HG03159 (cell line): Measurements from ENCODE around the gene TRABD2A.
A peak's percentile ranks its signal among the peaks of the same experiment; 100 is the strongest.
"Not testable (repeated sequence)": the region's sequence is repeated elsewhere in the genome, so short reads cannot be mapped to it uniquely, and the experiment has no call there.

Experiments
- ATAC-seq: cut with Tn5 transposase; IDR thresholded peaks from one replicate; pipeline ENCODE4 v1.9.1; 2021; ENCODE audit warnings: mild to moderate bottlenecking, moderate library complexity; ENCODE audit not compliant: unreplicated experiment

The TRABD2A gene

DNA sequence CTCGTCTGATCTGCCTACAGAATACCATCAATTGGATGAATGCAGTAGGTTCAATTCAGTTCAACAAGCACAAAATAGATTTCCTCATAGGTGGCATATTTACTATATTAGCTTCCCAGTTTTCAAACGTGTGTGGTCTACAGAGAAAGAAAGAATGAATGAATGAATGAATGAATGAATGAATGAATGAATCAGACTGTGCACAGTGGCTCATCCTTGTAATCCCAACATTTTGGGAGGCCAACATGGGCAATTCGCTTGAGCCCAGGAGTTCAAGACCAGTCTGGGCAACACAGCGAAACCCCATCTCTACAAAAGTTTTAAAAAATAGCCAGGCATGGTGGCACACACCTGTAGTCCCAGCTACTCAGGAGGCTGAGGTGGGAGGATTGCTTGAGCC, 94.9 kb downstream of the TRABD2A start:
- ATAC-seq, result no peak

DNA sequence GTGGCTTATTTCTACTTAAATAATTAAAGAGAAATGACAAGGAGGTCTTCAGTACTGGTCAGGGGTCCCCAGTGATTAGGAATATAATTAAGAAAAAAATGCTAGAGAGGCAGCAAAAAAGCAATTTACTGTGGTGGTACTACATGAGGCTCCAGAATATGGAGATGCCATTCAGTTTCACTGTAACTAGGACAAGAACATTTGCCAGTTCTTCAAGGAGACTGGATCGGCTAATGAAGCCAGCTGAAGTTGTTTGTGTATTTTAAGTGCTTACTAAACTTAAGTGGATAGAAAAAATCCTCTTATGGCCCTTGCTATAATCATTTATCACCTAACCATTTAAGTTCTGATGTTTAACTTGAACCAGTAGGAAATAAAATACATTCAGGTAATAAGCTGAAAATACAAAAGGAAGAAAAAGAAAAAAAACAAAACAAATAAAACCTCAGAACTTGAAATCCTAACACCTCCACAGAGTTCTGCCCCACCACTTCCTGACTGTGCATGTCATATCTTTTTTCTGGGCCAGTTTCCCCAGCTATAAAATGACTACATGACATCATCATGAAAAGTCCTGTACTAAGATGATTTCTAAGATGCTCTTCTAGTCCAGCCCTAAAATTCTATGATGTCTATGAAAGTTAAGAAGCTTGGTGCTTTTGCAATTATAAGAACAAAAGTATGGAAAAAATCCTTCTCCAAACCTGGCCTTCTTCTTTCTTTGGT, 98.0 kb downstream of the TRABD2A start:
- no peak for ATAC-seq

DNA sequence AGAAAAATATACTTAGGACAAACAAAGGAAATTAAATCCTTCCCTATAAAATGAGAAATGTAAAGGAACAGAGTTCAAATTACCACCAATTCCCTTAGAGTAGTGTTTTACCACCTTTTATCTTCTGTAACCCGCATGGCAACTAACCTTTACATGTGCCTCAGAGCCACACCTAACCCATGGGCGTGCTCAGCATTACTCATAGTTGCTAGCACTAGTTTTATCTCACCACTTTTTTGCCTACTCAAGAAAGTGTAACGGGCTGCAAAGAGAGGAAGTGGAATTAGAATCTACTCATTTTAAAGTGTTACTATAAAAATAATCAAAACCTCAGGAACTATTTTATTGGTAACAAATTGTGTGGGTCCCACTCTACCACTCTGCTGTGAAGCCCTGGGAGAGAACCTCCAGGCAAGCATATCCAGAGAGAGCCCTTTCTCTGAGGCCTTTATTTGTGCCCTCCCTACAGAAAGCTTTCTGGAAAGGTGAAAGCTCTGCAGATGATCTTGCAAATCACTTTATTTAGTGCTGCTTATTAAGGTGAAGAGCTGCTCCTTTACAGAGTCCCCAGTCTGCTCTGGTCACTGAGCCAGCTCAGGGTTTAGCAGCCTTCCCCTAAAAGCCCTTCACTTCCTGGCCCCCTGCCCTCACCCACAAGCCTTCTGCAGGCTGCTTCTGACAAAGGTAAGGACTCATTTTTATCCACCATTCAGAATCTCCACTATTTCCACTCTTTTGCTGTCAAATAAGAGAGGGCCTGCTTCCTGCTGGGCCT, 98.8 kb downstream of the TRABD2A start:
- peak; percentile 95 for ATAC-seq

DNA sequence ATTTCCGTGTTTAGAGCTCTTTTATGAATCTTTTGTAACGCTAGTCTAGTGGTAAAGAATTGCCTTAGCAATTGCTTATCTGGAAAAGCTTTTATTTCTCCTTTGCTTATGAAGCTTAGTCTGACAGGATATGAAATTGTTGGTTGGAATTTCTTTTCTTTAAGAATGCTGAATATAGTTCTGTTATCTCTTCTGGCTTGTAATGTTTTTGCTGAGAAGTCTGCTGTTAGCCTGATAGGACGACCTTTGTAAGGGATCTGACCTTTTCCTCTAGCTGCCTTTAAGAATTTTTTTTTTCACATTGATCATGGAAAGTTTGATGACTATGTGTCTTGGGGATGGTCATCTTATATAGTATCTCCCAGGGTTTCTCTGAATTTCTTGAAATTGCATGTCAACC, 101.1 kb downstream of the TRABD2A start:
- ATAC-seq, result no peak

DNA sequence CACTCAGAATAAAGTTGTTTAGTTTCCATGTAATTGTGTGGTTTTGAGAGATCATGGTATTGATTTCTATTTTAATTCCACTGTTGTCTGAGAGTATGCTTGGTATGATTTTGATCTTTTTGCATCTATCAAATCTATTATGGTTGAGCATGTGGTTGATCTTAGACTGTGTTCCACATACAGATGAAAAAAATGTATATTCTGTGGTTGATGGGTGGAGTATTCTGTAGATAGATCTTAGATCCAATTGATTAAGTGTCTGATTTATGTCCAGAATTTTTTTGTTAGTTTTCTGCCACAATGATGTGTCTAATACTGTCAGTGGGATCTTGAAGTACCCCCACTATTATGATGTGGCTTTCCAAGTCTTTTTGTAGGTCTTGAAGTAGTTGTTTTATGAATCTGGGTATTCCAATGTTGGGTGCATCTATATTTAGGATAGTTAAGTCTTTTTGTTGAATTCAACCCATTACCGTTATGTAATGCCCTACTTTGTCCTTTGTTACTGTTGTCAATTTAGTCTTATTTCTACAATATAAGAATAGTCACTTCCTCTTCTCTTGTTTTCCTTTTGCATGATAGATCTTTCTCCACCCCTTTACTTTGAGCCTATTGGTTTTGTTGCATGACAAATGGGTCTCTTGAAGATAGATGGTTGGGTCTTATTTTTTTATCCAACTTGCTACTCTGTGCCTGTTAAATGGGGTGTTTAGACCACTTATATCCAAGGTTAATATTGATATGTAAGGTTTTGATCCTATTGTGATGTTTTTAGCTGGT, 101.8 kb downstream of the TRABD2A start:
- no peak for ATAC-seq

DNA sequence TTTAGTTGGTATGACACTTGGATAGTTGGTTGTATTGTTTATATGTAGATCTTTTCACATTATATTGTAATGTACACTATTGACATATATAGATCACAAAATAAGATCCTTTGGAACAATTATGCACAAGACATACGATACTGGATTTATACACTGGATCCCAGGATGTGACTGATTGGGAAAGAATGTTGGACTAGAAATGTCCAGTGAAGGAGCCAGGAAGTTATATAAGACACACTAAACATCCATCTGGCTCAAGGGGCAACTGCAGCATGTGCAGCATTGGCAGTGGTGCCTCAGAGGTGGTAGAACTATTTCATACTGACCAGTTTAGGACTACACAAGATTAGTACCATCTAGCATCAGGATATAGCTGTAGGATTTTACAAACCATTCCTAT, 104.9 kb downstream of the TRABD2A start:
- ATAC-seq, result no peak

DNA sequence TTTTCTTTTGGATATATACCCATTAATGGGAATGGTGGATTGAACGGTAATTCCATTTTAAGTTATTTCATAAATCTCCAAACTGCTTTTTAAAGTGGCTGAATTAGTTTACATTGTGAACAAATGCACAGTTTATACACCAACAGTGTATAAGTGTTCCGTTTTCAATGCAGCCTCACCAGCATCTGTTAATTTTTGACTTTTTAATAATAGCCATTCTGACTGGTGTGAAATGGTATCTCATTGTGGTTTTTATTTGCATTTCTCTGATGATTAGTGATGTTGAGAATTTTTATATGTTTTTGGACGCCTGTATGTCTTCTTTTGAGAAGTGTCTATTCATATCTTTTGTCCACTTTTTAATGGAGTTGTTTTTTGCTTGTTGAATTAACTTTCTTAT, 107.3 kb downstream of the TRABD2A start:
- ATAC-seq, result not testable (repeated sequence)
